Choroid plexus epithelial cell (primary cell): ENCODE measurements around the gene ZNHIT6.

Source experiments
- DNase-seq: peaks from one replicate; pipeline ENCODE4 v3.0.0-alpha.2; 2010; ENCODE audit warnings: low read depth
- H3K4me3 ChIP-seq: 2 replicates; pipeline ENCODE4 v1.5.1; 2011; ENCODE audit warnings: low read depth, mild to moderate bottlenecking, control low read depth, low read length, moderate library complexity
- CTCF ChIP-seq: conservative IDR thresholded peaks from 2 replicates; pipeline ENCODE4 v1.5.1; 2011; ENCODE audit warnings: low read depth, mild to moderate bottlenecking, control low read depth, inconsistent platforms, low read length, moderate library complexity

ZNHIT6 gene

GRCh38 chr1:85707990-85708828 is at the start of gene ZNHIT6:
Gene ZNHIT6 (minus strand): TSS chr1:85708433. CDS start chr1:85708284, 149 bp downstream.
- TF ChIP-seq CTCF, result peak; percentile 56
- peak; percentile 99 for DNase-seq

GRCh38 chr1:85756864-85757263 is 48.6 kb upstream of the ZNHIT6 start:
- no peak for TF ChIP-seq CTCF
- no peak for DNase-seq

More at GRCh38 chr1:85707990-85708828, at the start of gene ZNHIT6:
- peak within 1 kb of the TSS; percentile 91 for H3K4me3 ChIP-seq

GRCh38 chr1:85748120-85748519 is 39.9 kb upstream of the ZNHIT6 start:
- no peak for DNase-seq
- TF ChIP-seq CTCF, result no peak
- H3K4me3 ChIP-seq, result no peak overlapping the region

More at GRCh38 chr1:85756864-85757263, 48.6 kb upstream of the ZNHIT6 start:
- no peak overlapping the region for H3K4me3 ChIP-seq

- no peak for TF ChIP-seq CTCF
- no peak for DNase-seq
These were observed 38.5 kb upstream of the ZNHIT6 start for GRCh38 chr1:85746777-85747176.

GRCh38 chr1:85743814-85744213 is 35.6 kb upstream of the ZNHIT6 start:
- no peak for TF ChIP-seq CTCF
- DNase-seq, result no peak

More at GRCh38 chr1:85746777-85747176, 38.5 kb upstream of the ZNHIT6 start:
- no peak overlapping the region for H3K4me3 ChIP-seq

GRCh38 chr1:85734931-85735330 is 26.7 kb upstream of the ZNHIT6 start:
- H3K4me3 ChIP-seq, result no peak overlapping the region
- no peak for TF ChIP-seq CTCF
- DNase-seq, result no peak

More at GRCh38 chr1:85743814-85744213, 35.6 kb upstream of the ZNHIT6 start:
- H3K4me3 ChIP-seq, result no peak overlapping the region
